IPS-NIHi11 (cell line): ENCODE measurements around the gene CNTNAP2.
"Not testable (repeated sequence)": the region's sequence is repeated elsewhere in the genome, so short reads cannot be mapped to it uniquely, and the experiment has no call there.

Experiments
- DNase-seq: peaks from one replicate; pipeline ENCODE4 v3.0.0; 2012; ENCODE audit warnings: mixed read lengths, low spot score

Gene CNTNAP2

GRCh38 chr7:148398844-148399365 lies 2282.3 kb downstream of the CNTNAP2 start:
- no peak for DNase-seq

GRCh38 chr7:148400101-148400500 lies 2283.5 kb downstream of the CNTNAP2 start:
- DNase-seq: no peak

DNA sequence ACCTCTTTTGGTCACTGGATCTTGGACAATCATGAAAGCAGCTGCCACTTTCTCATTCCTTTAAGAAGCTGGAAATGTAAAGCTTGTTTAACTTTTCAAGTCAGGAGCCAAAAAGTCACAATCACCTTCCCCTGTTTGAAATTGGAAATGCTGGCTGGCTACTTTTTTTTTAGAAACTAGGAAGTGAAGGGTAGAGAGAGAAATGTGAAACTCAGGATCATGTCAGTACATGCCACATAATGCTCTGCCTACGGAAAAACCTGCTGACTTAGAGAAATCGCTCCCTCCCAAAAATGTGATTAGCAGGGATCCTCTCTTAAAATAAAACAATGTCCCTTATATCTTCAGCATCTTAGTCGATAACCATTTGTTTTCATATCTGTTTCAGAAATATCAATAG lies 2285.6 kb downstream of the CNTNAP2 start:
- DNase-seq: no peak

GRCh38 chr7:148403466-148403993 lies 2286.9 kb downstream of the CNTNAP2 start:
- DNase-seq: no peak

- no peak for DNase-seq
Observed at GRCh38 chr7:148408307-148408706, 2291.7 kb downstream of the CNTNAP2 start.

GRCh38 chr7:148410905-148411304 lies 2294.3 kb downstream of the CNTNAP2 start:
- DNase-seq: no peak

- no peak for DNase-seq
Observed at GRCh38 chr7:148412691-148413090, 2296.1 kb downstream of the CNTNAP2 start.

DNA sequence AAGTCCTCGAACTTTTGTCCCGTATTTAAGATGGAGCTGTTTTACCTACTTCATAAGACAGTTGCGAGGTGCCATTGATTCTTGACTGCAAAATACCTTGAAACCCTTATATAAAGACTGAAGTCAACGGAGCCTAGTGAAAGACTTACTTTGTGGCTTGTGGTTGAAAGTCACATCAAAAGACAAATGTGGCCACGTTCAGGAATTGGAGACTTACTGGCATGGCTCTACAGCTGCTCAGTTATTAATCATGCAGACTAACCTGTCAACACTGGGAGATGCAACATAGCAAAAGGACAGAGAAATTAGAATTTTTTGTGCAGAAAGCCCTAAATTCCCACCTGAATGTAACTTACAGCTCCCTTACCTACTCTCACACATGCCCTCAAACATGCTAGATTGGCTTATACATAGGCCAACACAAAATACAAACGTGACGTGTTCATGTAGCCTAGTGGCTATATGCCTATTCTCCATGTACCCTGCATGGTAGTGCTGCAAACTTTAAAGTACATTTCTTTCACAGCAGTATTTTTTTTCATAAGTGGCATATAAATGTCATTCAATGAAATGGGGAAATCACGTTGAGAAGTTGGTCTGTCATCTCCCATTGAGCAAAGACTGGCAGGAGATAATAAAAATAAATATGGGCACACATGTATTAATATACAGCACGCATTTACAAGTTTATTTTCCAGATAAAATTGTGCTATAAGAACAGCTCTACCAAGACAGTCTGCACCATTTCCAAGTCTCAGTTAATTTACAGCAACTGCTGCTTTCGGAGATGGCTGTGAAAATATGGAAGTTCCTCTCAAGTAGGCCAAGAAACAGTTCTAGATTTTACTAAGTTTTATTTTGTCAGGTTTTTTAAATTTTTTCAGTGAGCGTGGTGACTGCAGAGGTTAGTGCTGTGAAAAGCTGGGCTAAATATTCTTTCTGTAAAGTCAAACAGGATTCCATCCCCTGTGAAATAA lies 2303.5 kb downstream of the CNTNAP2 start:
- DNase-seq: no peak

DNA sequence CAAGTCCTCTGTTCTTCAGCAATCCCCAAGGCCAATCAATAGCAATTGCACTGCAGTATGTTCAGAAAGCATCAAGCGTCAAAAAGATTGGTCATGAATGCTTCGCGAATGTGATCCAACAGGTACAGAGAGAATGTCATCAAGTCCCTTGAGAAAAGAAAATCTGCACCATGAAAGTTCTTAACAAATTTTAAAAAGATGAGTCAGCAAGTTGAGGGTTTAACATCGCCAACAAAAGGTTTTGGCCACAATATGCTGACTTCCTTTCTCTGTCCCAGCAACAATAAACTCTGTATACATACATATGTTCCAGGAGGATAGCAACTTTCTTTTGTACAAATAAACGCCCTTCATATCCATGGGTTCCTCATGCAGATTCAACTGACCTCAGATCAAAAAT lies 2305.4 kb downstream of the CNTNAP2 start:
- no peak for DNase-seq

DNA sequence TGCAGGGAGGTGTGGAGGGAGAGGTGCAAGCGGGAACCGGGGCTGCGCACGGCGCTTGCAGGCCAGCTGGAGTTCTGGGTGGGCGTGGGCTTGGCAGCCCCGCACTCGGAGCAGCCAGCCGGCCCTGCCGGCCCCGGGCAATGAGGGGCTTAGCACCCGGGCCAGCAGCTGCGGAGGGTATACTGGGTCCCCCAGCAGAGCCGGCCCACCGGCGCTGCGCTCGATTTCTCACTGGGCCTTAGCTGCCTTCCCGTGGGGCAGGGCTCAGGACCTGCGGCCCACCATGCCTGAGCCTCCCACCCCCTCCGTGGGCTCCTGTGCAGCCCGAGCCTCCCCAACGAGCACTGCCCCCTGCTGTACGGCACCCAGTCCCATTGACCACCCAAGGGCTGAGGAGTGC lies 2309.8 kb downstream of the CNTNAP2 start:
- DNase-seq: not testable (repeated sequence)

GRCh38 chr7:148430690-148431089 lies 2314.1 kb downstream of the CNTNAP2 start:
- DNase-seq: not testable (repeated sequence)

DNA sequence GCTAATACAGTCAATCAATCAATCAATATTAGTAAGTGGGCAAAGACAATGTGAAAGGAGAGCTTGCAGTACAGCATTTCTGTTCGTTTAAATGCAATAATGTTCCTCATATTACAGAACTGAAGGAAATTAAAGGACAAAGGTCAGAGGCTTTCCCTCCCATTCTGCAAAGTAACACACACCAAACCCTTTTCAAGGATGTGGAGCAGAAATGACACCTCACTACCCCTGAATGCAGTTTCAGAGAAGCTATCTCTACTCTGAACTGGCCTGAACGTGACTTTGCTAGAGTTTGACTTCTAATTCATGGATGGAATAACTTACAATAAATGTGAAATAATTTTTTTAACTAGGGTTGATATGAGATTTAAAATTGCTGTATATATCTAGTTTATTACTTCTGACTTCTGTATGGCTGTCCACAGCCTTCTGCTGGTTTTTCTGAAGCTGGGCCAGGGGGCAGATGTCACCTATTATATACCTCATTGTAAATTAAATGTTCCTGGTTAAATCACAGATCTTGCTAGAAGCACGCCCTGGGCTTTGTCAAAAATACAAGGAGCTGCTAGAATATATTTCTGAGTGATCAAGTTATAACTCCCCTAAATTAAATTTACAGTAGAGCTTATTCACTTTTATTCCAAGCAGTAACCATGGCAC lies 2317.1 kb downstream of the CNTNAP2 start:
- DNase-seq: no peak

GRCh38 chr7:148434181-148434757 lies 2317.7 kb downstream of the CNTNAP2 start:
- no peak for DNase-seq

DNA sequence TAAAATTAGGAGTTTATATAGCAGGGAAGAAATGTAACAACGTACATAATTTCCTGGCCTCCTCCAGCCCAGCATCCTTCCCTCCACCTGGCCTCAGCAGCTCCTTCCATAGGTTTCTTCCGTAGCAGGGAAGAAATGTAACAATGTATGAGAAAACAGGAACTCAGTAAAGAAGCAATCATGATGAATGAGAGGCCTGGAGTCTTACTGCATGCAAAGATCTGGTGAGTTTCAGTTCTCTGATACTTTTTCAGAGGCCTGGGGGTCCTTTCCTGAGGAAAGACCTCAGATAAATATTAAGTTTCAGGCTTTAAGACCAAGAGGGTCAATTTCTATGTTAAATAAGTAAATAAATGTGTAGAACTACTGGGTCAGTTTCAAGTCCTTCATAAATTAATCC lies 2318.3 kb downstream of the CNTNAP2 start:
- no peak for DNase-seq

GRCh38 chr7:148435715-148436114 lies 2319.1 kb downstream of the CNTNAP2 start:
- no peak for DNase-seq

DNA sequence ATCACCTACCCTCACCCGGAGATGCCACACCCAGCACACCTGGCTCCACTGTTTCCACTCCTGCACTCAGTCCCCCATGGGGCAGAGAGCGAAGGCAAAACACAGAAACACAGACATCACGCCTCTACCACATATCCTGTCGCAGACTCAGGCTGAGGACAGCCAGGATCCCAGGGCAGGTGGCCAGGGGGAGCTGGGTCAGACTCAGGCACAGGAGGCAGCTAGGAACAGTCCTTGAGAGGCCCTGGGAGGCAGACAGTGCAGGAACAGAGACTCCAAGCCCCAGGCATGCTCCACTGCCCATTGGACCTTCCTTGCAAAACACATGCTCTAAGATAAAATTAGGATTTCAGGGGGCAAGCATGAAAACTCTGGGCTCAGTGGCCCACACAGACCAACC lies 2319.5 kb downstream of the CNTNAP2 start:
- DNase-seq: no peak

DNA sequence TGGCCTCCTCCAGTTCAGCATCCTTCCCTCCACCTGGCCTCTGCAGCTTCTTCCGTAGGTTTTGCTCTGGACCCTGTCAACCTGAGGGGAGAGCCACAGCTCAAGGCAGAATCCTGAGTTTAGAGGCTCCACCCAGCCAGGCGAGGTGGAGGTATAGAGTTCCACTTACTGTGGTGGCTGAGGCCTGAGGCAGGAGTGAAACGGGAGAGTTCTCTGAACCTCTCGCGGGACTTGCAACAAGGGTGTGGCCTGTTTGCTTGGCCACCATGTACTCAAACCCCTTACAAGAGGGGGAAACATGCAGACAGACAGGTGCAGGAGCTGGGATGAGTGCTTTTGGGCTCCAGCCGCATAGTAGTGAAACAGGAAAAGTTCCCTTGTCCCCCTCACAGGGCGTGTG lies 2320.0 kb downstream of the CNTNAP2 start:
- DNase-seq: no peak

DNA sequence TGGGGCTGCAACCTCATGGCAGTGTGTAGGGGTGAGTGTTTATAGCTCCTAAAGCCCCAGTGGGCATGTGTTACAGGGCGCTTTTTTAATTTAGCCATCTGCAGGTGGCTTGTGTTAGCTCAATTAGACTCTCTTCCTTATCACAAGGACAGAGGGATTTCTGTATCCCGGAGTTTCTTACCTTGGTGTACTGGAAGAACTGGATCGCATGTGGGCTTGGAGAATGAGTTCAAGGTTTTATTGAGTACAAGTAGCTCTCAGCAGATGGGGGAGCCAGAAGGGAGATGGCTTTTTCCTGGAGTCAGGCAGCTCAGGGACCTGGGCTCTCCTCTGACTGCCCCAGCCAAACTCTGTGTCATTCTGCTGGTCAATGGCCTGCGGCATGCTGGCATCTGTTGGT lies 2320.4 kb downstream of the CNTNAP2 start:
- DNase-seq: no peak

GRCh38 chr7:148442141-148442655 lies 2325.6 kb downstream of the CNTNAP2 start:
- no peak for DNase-seq

- DNase-seq: no peak
Observed at GRCh38 chr7:148442933-148443332, 2326.3 kb downstream of the CNTNAP2 start.

- DNase-seq: no peak
Observed at GRCh38 chr7:148445260-148446044, 2328.9 kb downstream of the CNTNAP2 start.
